GM18858 (cell line): ENCODE measurements around the gene SMIM35.

Experiments
- ATAC-seq: cut with Tn5 transposase; IDR thresholded peaks from one replicate; pipeline ENCODE4 v1.9.1; 2021; ENCODE audit not compliant: unreplicated experiment

Gene SMIM35

GRCh38 chr11:118060081-118060661, 26.6 kb downstream of the SMIM35 start:
- ATAC-seq = no peak

GRCh38 chr11:118059246-118059940, 27.4 kb downstream of the SMIM35 start:
- ATAC-seq = no peak

GRCh38 chr11:118058311-118059245, 28.2 kb downstream of the SMIM35 start:
- ATAC-seq = no peak

GRCh38 chr11:118057251-118058145, 29.3 kb downstream of the SMIM35 start:
- no peak for ATAC-seq

- no peak for ATAC-seq
These were observed 30.0 kb downstream of the SMIM35 start for GRCh38 chr11:118056806-118057205.

- ATAC-seq = no peak
These were observed 30.8 kb downstream of the SMIM35 start for GRCh38 chr11:118055966-118056365.

- no peak for ATAC-seq
These were observed 31.8 kb downstream of the SMIM35 start for GRCh38 chr11:118054712-118055640.

- no peak for ATAC-seq
These were observed 34.1 kb downstream of the SMIM35 start for GRCh38 chr11:118052581-118053206.

GRCh38 chr11:118051611-118052461, 34.9 kb downstream of the SMIM35 start:
- no peak for ATAC-seq

GRCh38 chr11:118051136-118051610, 35.6 kb downstream of the SMIM35 start:
- no peak for ATAC-seq

GRCh38 chr11:118050208-118050891, 36.4 kb downstream of the SMIM35 start:
- no peak for ATAC-seq

GRCh38 chr11:118049771-118050170, 37.0 kb downstream of the SMIM35 start:
- no peak for ATAC-seq

GRCh38 chr11:118048472-118049370, 38.0 kb downstream of the SMIM35 start:
- no peak for ATAC-seq

- no peak for ATAC-seq
These were observed 39.0 kb downstream of the SMIM35 start for GRCh38 chr11:118047749-118048148.

- ATAC-seq = no peak
These were observed 39.6 kb downstream of the SMIM35 start for GRCh38 chr11:118046964-118047700.
